Endodermal cell (in vitro differentiated cells): Measurements from ENCODE around the gene SLC44A1. TPM values are rescaled to one million over a fixed set of nuclear protein-coding genes. Genes with fewer than 3 reads are reported as not detected.

Experiments used
- DNase-seq: peaks from one replicate; pipeline ENCODE4 v3.0.0-alpha.2; 2017
- H3K27ac ChIP-seq: 2 replicates; pipeline ENCODE4 v1.5.1; 2013; ENCODE audit warnings: mild to moderate bottlenecking, low read depth, low read length, moderate library complexity
- H3K27me3 ChIP-seq: 2 replicates; pipeline ENCODE4 v1.6.1; 2013; ENCODE audit warnings: mild to moderate bottlenecking, low read length, moderate library complexity; ENCODE audit not compliant: insufficient read depth, control insufficient read depth, poor library complexity, severe bottlenecking
- H3K36me3 ChIP-seq: 2 replicates; pipeline ENCODE4 v1.7.0; 2013; ENCODE audit warnings: mild to moderate bottlenecking, low read length, moderate library complexity; ENCODE audit not compliant: control insufficient read depth, insufficient read depth
- H3K4me1 ChIP-seq: one replicate; pipeline ENCODE4 v1.7.0; 2013; ENCODE audit warnings: low read length; ENCODE audit not compliant: control insufficient read depth, insufficient read depth
- H3K4me3 ChIP-seq: 2 replicates; pipeline ENCODE4 v1.5.1; 2013; ENCODE audit warnings: mild to moderate bottlenecking, low read length, moderate library complexity
- H3K9ac ChIP-seq: 2 replicates; pipeline ENCODE4 v1.6.1; 2013; ENCODE audit warnings: mild to moderate bottlenecking, low read length, moderate library complexity; ENCODE audit not compliant: poor library complexity, severe bottlenecking; ENCODE audit errors: extremely low read depth
- H3K9me3 ChIP-seq: 2 replicates; pipeline ENCODE4 v1.6.1; 2013; ENCODE audit warnings: mild to moderate bottlenecking, low read length, moderate library complexity; ENCODE audit not compliant: control insufficient read depth
- H3K27ac Mint-ChIP-seq: 2 replicates; pipeline ENCODE4 v1.8.0; 2020; ENCODE audit warnings: mixed read lengths
- H3K27me3 Mint-ChIP-seq: 2 replicates; pipeline ENCODE4 v1.8.0; 2021; ENCODE audit warnings: mild to moderate bottlenecking, mixed read lengths; ENCODE audit not compliant: insufficient read depth
- H3K36me3 Mint-ChIP-seq: 2 replicates; pipeline ENCODE4 v1.8.0; 2020; ENCODE audit warnings: low read depth, mixed read lengths
- H3K4me1 Mint-ChIP-seq: 2 replicates; pipeline ENCODE4 v1.8.0; 2020; ENCODE audit warnings: mixed read lengths
- H3K4me3 Mint-ChIP-seq: 2 replicates; pipeline ENCODE4 v1.8.0; 2020; ENCODE audit warnings: mild to moderate bottlenecking, moderate library complexity, mixed read lengths
- H3K9me3 Mint-ChIP-seq: 2 replicates; pipeline ENCODE4 v1.8.0; 2020; ENCODE audit warnings: mild to moderate bottlenecking, mixed read lengths
- whole genome bisulfite sequencing, 2 experiments: methylation state at CpG; one replicate each; pipeline versions ENCODE4 v1.1.5 to v1.1.7; 2013; ENCODE audit warnings: missing lambda C conversion rate in 2 of 2, mixed read lengths in 1 of 2; ENCODE audit not compliant: insufficient coverage in 1 of 2, insufficient read length in 1 of 2; 5-methylcytosine and 5-hydroxymethylcytosine counted together
- total RNA-seq, 2 donors: library from RNA; stranded (reverse); fragmentation: NEBNext Ultra II Directional in 1 of 2; extraction: Animal tissue kit (Norgen Biotek cat#: 25700) in 1 of 2; gene quantifications; 2 replicates in 1 of 2; 3 replicates in 1 of 2; pipeline ENCODE4 v1.2.1, GENCODE V29; 2021
- TF ChIP-seq, protein P1 (sequence below): fragments of 200-600 bp; sonication (generic); conservative IDR thresholded peaks from 2 replicates; pipeline ENCODE4 v1.5.0; 2021; ENCODE audit warnings: antibody characterized with exemption, mild to moderate bottlenecking

Gene SLC44A1
- total RNA-seq, 2 donors from 2014 or later = 69.7 to 73.4 TPM

DNA sequence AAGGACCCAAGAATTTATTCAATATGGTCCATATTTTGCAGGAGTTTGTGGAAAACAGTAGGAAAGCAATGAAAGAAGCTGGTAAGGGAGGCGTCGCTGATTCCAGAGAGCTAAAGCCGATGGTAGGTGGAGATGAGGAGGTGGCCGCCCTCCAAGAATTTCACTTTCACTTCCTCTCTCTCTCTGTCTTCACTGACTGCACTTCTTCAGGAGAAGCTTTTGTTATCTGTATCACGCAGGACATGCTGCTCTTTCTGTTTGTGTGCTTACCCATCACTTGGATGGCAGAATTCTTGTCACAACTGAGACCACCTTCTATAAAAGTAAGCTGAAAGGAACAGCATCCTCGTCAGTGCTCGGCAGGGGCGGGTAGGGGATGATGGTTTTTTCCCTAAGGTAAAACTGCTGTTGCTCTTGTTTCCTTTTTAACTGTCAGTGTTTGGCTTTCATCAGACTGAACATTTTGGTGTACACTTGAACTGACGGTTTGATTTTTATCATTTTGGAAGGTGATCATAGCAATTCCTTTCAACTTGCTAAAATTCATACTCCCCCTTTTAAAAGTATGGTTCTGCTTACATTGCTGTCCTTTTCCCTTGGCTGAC, 141.0 kb downstream of the SLC44A1 start:
- Histone ChIP-seq H3K36me3 (peaks cover 40% of the 10 kb centered on the region), H3K27me3 (no peaks in the 10 kb centered on the region), H3K27ac (no peak overlapping the region), H3K9ac (no peak overlapping the region), H3K4me1 (no peaks in the 10 kb centered on the region), H3K9me3 (no peaks in the 10 kb centered on the region), H3K4me3 (no peak overlapping the region)
- 97% methylated on average over 6 to 9 of the region's 9 CpGs for WGBS, 2 experiments
- Mint-ChIP-seq H3K27me3 (no peaks in the 10 kb centered on the region), H3K27ac (no peak overlapping the region), H3K4me3 (no peak overlapping the region), H3K36me3 (peaks cover 24% of the 10 kb centered on the region), H3K4me1 (no peaks in the 10 kb centered on the region), H3K9me3 (no peaks in the 10 kb centered on the region)
- TF ChIP-seq, protein P1, sequence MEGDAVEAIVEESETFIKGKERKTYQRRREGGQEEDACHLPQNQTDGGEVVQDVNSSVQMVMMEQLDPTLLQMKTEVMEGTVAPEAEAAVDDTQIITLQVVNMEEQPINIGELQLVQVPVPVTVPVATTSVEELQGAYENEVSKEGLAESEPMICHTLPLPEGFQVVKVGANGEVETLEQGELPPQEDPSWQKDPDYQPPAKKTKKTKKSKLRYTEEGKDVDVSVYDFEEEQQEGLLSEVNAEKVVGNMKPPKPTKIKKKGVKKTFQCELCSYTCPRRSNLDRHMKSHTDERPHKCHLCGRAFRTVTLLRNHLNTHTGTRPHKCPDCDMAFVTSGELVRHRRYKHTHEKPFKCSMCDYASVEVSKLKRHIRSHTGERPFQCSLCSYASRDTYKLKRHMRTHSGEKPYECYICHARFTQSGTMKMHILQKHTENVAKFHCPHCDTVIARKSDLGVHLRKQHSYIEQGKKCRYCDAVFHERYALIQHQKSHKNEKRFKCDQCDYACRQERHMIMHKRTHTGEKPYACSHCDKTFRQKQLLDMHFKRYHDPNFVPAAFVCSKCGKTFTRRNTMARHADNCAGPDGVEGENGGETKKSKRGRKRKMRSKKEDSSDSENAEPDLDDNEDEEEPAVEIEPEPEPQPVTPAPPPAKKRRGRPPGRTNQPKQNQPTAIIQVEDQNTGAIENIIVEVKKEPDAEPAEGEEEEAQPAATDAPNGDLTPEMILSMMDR = no peak
- no peak for DNase-seq

DNA sequence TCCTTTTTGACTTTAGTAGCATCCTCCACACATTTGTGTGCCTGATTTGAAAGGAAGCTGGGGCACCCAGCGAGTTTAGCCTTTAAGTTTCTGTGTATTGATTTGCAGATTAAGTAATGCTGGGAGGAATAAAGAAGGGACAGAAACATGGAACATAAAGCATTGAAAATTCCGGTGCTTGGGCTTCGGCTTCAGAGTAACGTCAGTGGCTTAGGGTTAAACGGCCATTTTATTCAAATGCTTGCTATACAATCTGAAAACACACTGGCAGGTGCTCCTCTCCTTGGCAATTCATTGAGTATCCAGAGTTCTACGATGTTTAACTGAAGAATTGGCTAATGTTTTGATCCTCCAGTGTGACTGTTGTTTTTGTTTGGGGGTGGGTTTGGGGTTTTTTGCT, 145.3 kb downstream of the SLC44A1 start:
- no peak for DNase-seq
- Mint-ChIP-seq H3K4me1 (peaks cover 3% of the 10 kb centered on the region), H3K27me3 (no peaks in the 10 kb centered on the region), H3K36me3 (peaks cover 16% of the 10 kb centered on the region), H3K9me3 (no peaks in the 10 kb centered on the region), H3K4me3 (no peak overlapping the region), H3K27ac (no peak overlapping the region)
- Histone ChIP-seq H3K4me1 (no peaks in the 10 kb centered on the region), H3K4me3 (no peak overlapping the region), H3K9ac (no peak overlapping the region), H3K27me3 (no peaks in the 10 kb centered on the region), H3K36me3 (peaks cover 18% of the 10 kb centered on the region), H3K27ac (peak overlapping the region; percentile 36), H3K9me3 (no peaks in the 10 kb centered on the region)
- WGBS, 2 experiments = 60 to 74% methylated on average over 4 to 6 of the region's 6 CpGs
- TF ChIP-seq, protein P1 = no peak

DNA sequence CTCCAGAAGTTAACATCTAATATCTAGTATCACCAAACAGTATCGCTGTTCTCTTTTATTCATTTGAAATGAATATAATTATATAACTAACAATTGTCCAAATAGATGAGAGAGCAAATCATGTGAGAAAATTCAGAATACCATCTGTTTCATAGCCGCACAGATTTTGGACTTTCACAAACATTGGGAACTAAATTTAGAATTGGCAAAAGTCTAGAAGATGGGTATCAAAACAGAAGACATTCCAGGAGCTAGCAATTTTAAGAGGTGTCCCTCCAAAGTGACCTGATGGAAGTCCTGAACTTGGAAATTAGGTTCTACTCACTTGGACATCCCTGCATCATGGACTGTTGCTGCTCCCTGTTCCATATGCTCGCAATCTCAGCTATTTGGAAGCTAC, 146.4 kb downstream of the SLC44A1 start:
- H3K4me1 Mint-ChIP-seq = peaks cover 3% of the 10 kb centered on the region

More for the DNA sequence above, 146.4 kb downstream of the SLC44A1 start:
- TF ChIP-seq, protein P1 = no peak
- no peak overlapping the region for H3K4me3 ChIP-seq
- no peaks in the 10 kb centered on the region for H3K4me1 ChIP-seq
- Mint-ChIP-seq H3K27ac (no peak overlapping the region), H3K4me3 (no peak overlapping the region), H3K9me3 (no peaks in the 10 kb centered on the region), H3K27me3 (no peaks in the 10 kb centered on the region), H3K36me3 (peaks cover 5% of the 10 kb centered on the region)
- no peaks in the 10 kb centered on the region for H3K9me3 ChIP-seq
- H3K36me3 ChIP-seq = peaks cover 7% of the 10 kb centered on the region
- 88 to 100% methylated on average over 2 of the region's 3 CpGs for WGBS, 2 experiments
- H3K27me3 ChIP-seq = no peaks in the 10 kb centered on the region
- H3K9ac ChIP-seq = no peak overlapping the region
- DNase-seq = no peak
- H3K27ac ChIP-seq = no peak overlapping the region
